Heart left ventricle (tissue), 16 donors: ENCODE results near the gene SHANK3. TPM values are rescaled to one million over a fixed set of nuclear protein-coding genes. Genes with fewer than 3 reads are reported as not detected.
A peak's percentile ranks its signal among the peaks of the same experiment; 100 is the strongest.

ENCODE experiments used
- ATAC-seq, 4 donors: fragments of 200-7000 bp; cut with Tn5 transposase; one replicate each; pipeline ENCODE4 v1.9.1; 2020 to 2022; ENCODE audit warnings: moderate library complexity in 4 of 4, mild to moderate bottlenecking in 3 of 4, moderate number of reproducible peaks in 1 of 4
- DNase-seq, 5 donors: peaks; one replicate each; pipeline ENCODE4 v3.0.0-alpha.2; 2020
- H3K27ac ChIP-seq, 12 donors: fragments of 200-600 bp; sonication (generic) in 4 of 12; one replicate each; pipeline versions ENCODE4 v1.5.0 to v1.8.0; 2016 to 2022; ENCODE audit warnings: mild to moderate bottlenecking in 2 of 12
- H3K27me3 ChIP-seq, 9 donors: fragments of 200-600 bp; sonication (generic) in 2 of 9; one replicate each; pipeline versions ENCODE4 v1.5.1 to v1.8.0; 2016 to 2022; ENCODE audit warnings: mild to moderate bottlenecking in 3 of 9
- H3K36me3 ChIP-seq, 9 donors: fragments of 200-600 bp; sonication (generic) in 2 of 9; one replicate each; pipeline versions ENCODE4 v1.5.0 to v1.8.0; 2018 to 2022; ENCODE audit warnings: mild to moderate bottlenecking in 2 of 9
- H3K4me1 ChIP-seq, 12 donors: fragments of 200-600 bp; sonication (generic) in 4 of 12; one replicate each; pipeline versions ENCODE4 v1.5.0 to v1.8.0; 2016 to 2022; ENCODE audit warnings: mild to moderate bottlenecking in 3 of 12
- H3K4me3 ChIP-seq, 12 donors: fragments of 200-600 bp; sonication (generic) in 4 of 12; one replicate each; pipeline versions ENCODE4 v1.5.0 to v1.8.0; 2017 to 2022; ENCODE audit warnings: mild to moderate bottlenecking in 9 of 12, moderate library complexity in 4 of 12
- H3K9me3 ChIP-seq, 12 donors: fragments of 200-600 bp; sonication (generic) in 4 of 12; one replicate each; pipeline versions ENCODE4 v1.5.0 to v1.8.0; 2016 to 2022; ENCODE audit warnings: mild to moderate bottlenecking in 1 of 12
- POLR2A ChIP-seq, 2 donors: fragments of 450-650 bp; IDR thresholded peaks; one replicate each; pipeline ENCODE4 v1.6.1; 2017; ENCODE audit warnings: antibody characterized with exemption in 2 of 2, mild to moderate bottlenecking in 2 of 2, moderate library complexity in 2 of 2
- WGBS, 4 donors: extraction: QIAGEN DNeasy Blood & Tissue Kit in 2 of 4; methylation state at CpG; one replicate each; pipeline versions ENCODE4 v1.1.5 to v1.1.7; 2013 to 2018; 5-methylcytosine and 5-hydroxymethylcytosine counted together
- intact Hi-C, 10 donors: fragments of 100-400 bp; cut with DNase I; formaldehyde crosslinking; loops; one replicate each; pipeline versions ENCODE4 v1.11.1 to v1.14.2; 2022
- polyA plus RNA-seq, 2 donors: library from polyadenylated mRNA; stranded (reverse); fragments of 200-250 nt; gene quantifications; one replicate each; pipeline ENCODE4 v1.2.3, GENCODE V29; 2013
- total RNA-seq, 9 donors: library from RNA; depleted of rRNA in 2 of 9; stranded (reverse); fragments of >200 nt in 2 of 9; fragmentation: NEBNext Ultra II Directional in 3 of 9; extraction: Animal tissue kit (Norgen Biotek cat#: 25700) in 3 of 9; gene quantifications; one replicate each; pipeline versions ENCODE4 v1.1.0 to v1.2.4, GENCODE V29; 2016 to 2023
- TF ChIP-seq, protein P1 (sequence below), 12 donors: fragments of 200-600 bp; sonication (generic) in 4 of 12; IDR thresholded peaks; one replicate each; pipeline versions ENCODE4 v1.5.0 to v1.8.0; 2018 to 2022; ENCODE audit warnings: antibody characterized with exemption in 12 of 12, mild to moderate bottlenecking in 5 of 12
- donor health status: ischemic (EF 13 %, LVEDD 7.1; RV severe dilation, severe dysfunction).
- donor health status: healthy with polysubstance abuse.
- donor health status: DM: no; HTN: yes; CAD: no.
- donor health status: DM: no; HTN: no; CAD: no.
- donor health status: ischemic (EF 25% LVEDD 6.9; RV normal size, moderate dysfunction).
- donor health status: ischemic (EF 25% LVEDD 5.7; RV mildly dilated, moderate dysfunction).
- donor health status: healthy.
- donor health status: DM: yes; HTN: yes; CAD: no.
- donor health status: ischemic (EF 35%, LVEDD 5.7; RV mildly dilated, moderate dysfunction).
- donor health status: nonischemic (EF 11% LVEDD 7.7; RV severe dilation, severe dysfunction).
- donor health status: DM: yes; HTN: yes; CAD: no.
- donor health status: PGD.
- donor health status: ischemic (EF 29% LVEDD 5.4; RV normal size, mild dysfunction).
- donor health status: nonischemic (EF 23%, LVEDD 6.1; RV moderate dilation, normal function).

The SHANK3 gene
- total and polyA plus RNA-seq, 11 donors: 11.3 to 36.0 (median 21.9) TPM

DNA sequence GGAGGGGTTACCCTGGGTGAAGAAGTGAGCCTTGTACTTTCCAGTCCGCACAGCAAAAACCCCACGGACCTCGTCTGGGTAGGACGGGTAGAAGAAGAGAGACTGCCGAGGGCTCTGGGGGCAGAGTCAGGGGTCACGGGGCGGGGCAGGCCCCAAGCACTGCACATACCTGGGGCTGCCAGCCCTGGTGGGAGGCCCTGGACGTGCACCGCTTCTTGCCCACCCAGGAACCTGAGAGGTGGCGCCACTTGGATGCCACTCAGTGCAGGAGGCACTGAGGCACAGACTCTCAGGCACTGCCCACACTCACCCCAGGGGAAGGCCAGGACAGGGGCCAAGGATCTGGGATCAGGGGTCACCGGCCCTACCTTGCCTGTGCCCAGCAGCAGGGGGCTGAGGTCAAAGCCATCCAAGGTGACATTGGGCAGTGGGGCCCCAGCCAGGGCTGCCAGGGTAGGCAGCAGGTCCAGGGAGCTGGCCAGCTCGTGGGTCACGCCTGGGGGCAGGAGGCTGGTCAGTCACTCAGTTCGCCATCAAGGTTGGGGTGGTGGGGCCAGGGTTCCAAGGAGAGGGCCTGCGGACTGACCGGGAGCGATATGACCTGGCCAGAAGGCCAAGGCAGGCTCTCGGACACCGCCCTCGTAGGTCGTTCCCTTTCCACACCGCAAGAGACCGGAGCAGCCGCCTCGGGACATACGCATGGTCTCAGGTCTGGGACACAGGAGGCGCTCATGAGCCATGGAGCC lies 46.9 kb upstream of the SHANK3 start:
- no peaks in the 10 kb centered on the region for H3K27me3 ChIP-seq
- H3K4me3 ChIP-seq: no peak overlapping the region
- H3K36me3 ChIP-seq: peaks cover 0 to 15% (median 0%) of the 10 kb centered on the region in 9 donors
- H3K27ac ChIP-seq: no peak overlapping the region
- WGBS, 4 donors: 79 to 92% (median 87%) methylated on average over 14 to 27 of the region's 27 CpGs
- H3K9me3 ChIP-seq: no peaks in the 10 kb centered on the region
- H3K4me1 ChIP-seq: peaks cover 0 to 49% (median 27%) of the 10 kb centered on the region in 12 donors
- ATAC-seq: no peak
- TF ChIP-seq, protein P1, sequence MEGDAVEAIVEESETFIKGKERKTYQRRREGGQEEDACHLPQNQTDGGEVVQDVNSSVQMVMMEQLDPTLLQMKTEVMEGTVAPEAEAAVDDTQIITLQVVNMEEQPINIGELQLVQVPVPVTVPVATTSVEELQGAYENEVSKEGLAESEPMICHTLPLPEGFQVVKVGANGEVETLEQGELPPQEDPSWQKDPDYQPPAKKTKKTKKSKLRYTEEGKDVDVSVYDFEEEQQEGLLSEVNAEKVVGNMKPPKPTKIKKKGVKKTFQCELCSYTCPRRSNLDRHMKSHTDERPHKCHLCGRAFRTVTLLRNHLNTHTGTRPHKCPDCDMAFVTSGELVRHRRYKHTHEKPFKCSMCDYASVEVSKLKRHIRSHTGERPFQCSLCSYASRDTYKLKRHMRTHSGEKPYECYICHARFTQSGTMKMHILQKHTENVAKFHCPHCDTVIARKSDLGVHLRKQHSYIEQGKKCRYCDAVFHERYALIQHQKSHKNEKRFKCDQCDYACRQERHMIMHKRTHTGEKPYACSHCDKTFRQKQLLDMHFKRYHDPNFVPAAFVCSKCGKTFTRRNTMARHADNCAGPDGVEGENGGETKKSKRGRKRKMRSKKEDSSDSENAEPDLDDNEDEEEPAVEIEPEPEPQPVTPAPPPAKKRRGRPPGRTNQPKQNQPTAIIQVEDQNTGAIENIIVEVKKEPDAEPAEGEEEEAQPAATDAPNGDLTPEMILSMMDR (IDR thresholded peaks at IDR 0.05): peak in 6 of 12 donors; percentile 20 to 37 (median 31)
- TF ChIP-seq POLR2A (IDR thresholded peaks at IDR 0.05): no peak
- DNase-seq: peak in 1 of 5 donors; percentile 24
- intact Hi-C loops: loop anchor here in 9 of 10 donors (2.0 to 5.0 kb wide), 6 partner anchors 47 to 87 kb away; partner anchors contain the start of gene SHANK3 (in 4 of the 9)

DNA sequence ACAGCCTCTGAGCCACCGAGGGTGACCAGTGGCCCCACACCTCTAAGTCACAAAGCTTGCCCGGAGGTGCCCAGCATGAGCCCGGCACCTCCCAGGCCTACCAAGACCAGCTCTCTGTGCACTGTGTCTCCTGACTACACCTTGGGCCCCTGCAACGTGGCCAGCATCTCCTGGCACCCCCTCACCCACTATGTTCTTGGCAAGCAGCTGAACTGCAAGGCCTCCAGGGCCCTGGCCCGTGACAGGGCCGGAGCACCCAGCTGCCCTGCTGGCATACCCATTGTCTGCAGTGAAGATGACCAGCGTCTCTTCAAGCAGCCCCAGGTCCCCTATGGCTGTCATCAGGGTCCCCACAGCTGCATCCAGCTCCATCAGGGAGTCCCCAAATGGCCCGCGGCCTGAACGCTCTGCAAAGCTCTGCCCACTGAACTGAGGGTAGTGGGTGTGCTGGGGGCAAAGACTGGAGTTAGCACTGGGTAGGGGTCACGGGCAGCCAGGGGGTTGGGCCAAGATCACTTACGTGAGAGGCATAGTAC lies 46.2 kb upstream of the SHANK3 start:
- ATAC-seq: no peak
- intact Hi-C loops: loop anchor here in 9 of 10 donors (2.0 to 5.0 kb wide), 6 partner anchors 46 to 86 kb away; partner anchors contain the start of gene SHANK3 (in 4 of the 9)
- H3K27me3 ChIP-seq: no peaks in the 10 kb centered on the region
- DNase-seq: no peak
- peak overlapping the region in 6 of 12 donors; percentile 61 to 92 (median 86) for H3K4me3 ChIP-seq
- no peaks in the 10 kb centered on the region for H3K9me3 ChIP-seq
- WGBS, 4 donors: 71 to 88% (median 82%) methylated on average over 10 to 12 of the region's 12 CpGs
- H3K27ac ChIP-seq: peak overlapping the region in 3 of 12 donors; percentile 84 to 93 (median 87)
- peaks cover 0 to 42% (median 24%) of the 10 kb centered on the region in 12 donors for H3K4me1 ChIP-seq
- peaks cover 0 to 15% (median 0%) of the 10 kb centered on the region in 9 donors for H3K36me3 ChIP-seq
- TF ChIP-seq, protein P1 (IDR thresholded peaks at IDR 0.05): no peak
- no peak for TF ChIP-seq POLR2A (IDR thresholded peaks at IDR 0.05)

DNA sequence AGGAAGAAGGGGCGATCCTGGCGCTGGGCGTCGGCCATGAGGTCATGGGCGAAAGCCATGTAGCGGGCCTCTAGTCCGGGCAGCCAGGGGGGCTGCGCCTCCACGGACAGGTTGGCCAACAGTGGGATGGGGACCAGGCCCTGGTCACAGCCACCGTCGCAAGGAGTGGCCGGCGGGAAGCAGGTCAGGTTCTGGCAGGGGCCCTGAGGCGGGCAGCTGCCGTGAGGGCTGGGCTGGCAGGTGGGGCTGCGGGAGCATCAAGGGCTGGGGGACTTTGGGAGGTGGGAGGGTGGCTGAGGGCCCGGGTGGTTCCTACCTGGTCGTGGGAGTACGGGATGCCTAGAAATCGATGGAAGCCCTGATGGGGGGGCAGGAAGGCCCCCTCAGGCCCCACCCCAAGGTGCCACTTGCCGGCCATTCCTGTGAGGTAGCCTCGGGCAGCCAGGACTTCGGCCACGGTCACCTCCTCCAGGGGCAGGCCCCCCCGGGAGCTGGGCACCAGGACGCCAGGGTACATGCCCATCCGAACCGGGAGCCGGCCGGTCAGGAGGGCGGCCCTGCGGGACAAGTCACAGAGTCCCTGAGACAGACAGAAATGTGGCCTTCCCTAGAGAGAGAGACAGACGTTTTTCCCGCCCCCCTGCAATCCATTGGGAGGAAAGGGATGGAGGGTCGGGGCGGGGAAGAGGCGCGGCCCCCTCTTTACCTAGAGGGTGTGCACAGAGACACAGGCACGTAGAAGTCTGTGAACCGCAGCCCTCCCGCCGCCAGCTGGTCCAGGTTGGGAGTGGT lies 45.6 kb upstream of the SHANK3 start:
- peak in 3 of 4 donors; percentile 1 to 3 (median 2) for ATAC-seq
- DNase-seq: peak in 1 of 5 donors; percentile 48
- intact Hi-C loops: loop anchor here in 9 of 10 donors (1.0 to 5.0 kb wide), 7 partner anchors 45 to 85 kb away; partner anchors contain the start of gene SHANK3 (in 4 of the 9)

More for the DNA sequence above, 45.6 kb upstream of the SHANK3 start:
- Histone ChIP-seq H3K27me3 (no peaks in the 10 kb centered on the region), H3K27ac (peak overlapping the region; percentile 70 to 93 (median 87)), H3K36me3 (peaks cover 0 to 15% (median 0%) of the 10 kb centered on the region in 9 donors), H3K4me1 (peaks cover 0 to 36% (median 20%) of the 10 kb centered on the region in 12 donors), H3K9me3 (no peaks in the 10 kb centered on the region), H3K4me3 (peak overlapping the region; percentile 61 to 92 (median 82))
- no peak for TF ChIP-seq POLR2A (IDR thresholded peaks at IDR 0.05)
- TF ChIP-seq, protein P1 (IDR thresholded peaks at IDR 0.05): no peak
- 57 to 82% (median 72%) methylated on average over 30 to 42 of the region's 42 CpGs for WGBS, 4 donors
